Measurements from ENCODE around the gene NCK1. TPM values are rescaled to one million over a fixed set of nuclear protein-coding genes. Genes with fewer than 3 reads are reported as not detected.

The NCK1 gene
- total and polyA plus RNA-seq, 12 donors: 7.6 to 31.8 (median 21.0) TPM

DNA sequence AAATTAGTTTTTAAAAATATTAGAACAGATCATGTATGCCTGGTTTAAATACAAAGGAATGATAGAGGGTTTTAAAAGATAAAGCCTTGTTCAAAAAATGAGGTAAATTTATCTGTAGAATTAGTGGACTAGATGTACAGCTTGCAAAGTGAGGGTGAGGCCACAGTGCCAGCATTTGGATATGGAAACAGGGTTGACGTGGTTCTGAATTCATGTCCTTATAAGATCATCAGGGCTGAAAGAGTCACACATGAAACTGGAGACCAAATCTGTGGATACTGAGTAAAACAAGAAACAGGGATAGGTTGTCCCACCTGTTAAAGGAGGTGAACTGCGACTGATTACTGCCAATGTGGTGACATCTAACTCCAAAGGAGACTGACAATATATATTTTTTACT lies 46.3 kb downstream of the NCK1 start:
- Histone ChIP-seq H3K4me3 (no peak overlapping the region), H3K36me3 (peaks cover 0 to 4% (median 0%) of the 10 kb centered on the region in 9 donors), H3K27ac (no peak overlapping the region), H3K9me3 (peaks cover 0 to 37% (median 17%) of the 10 kb centered on the region in 11 donors), H3K4me1 (peaks cover 0 to 41% (median 12%) of the 10 kb centered on the region in 9 donors), H3K27me3 (no peaks in the 10 kb centered on the region)
- DNase-seq (no peak), ATAC-seq (no peak)
- intact Hi-C loops (cut with DNase I): no loop called here
- 95 to 97% methylated on average over 2 of the region's 2 CpGs for WGBS, 2 donors
- TF ChIP-seq, protein P1, sequence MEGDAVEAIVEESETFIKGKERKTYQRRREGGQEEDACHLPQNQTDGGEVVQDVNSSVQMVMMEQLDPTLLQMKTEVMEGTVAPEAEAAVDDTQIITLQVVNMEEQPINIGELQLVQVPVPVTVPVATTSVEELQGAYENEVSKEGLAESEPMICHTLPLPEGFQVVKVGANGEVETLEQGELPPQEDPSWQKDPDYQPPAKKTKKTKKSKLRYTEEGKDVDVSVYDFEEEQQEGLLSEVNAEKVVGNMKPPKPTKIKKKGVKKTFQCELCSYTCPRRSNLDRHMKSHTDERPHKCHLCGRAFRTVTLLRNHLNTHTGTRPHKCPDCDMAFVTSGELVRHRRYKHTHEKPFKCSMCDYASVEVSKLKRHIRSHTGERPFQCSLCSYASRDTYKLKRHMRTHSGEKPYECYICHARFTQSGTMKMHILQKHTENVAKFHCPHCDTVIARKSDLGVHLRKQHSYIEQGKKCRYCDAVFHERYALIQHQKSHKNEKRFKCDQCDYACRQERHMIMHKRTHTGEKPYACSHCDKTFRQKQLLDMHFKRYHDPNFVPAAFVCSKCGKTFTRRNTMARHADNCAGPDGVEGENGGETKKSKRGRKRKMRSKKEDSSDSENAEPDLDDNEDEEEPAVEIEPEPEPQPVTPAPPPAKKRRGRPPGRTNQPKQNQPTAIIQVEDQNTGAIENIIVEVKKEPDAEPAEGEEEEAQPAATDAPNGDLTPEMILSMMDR (IDR thresholded peaks at IDR 0.05): no peak

DNA sequence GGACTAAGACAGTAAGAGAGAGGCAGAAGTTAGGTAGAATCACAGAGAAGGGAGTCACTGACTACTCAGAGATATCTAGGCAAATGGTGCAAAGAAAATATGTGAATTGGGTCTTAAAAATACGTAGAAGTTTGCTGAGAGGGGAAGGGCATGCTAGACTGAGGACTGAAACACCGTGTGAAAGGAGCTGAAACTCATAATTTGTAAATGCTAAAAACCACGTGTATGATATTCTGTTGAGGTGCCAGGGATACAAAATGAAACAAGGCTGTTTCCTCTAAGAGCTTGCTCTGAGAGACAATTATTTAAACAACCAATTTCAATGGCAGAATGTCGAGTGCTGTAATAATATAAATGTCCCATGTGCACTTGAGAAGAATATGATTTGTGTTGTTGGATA lies 47.2 kb downstream of the NCK1 start:
- H3K27ac ChIP-seq: peak overlapping the region in 1 of 10 donors; percentile 40

DNA sequence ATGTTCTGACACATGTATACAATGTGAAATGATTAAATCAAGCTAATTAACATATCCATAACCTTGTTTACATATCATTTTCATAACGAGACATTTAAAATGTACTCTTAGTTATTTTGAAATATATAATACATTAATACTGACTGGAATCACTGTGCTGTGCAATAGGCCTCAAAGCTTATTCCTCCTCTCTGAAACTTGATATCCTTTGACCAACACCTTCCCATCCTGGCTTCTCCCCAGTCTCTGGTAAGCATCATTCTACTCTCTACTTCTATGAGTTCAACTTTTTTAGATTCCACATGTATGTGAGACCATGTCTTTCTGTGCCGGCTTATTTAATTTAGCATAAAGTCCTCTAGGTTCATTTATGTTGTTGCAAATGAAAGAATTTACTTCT lies 48.7 kb downstream of the NCK1 start:
- intact Hi-C loops (cut with DNase I): no loop called here
- TF ChIP-seq, protein P1 (IDR thresholded peaks at IDR 0.05): no peak
- H3K9me3 ChIP-seq: peaks cover 0 to 16% (median 5%) of the 10 kb centered on the region in 11 donors
- H3K4me1 ChIP-seq: peaks cover 0 to 49% (median 20%) of the 10 kb centered on the region in 9 donors
- no peaks in the 10 kb centered on the region for H3K27me3 ChIP-seq
- no peak overlapping the region for H3K4me3 ChIP-seq
- no peaks in the 10 kb centered on the region for H3K36me3 ChIP-seq
- WGBS, 2 donors: 90 to 98% methylated on average over 2 of the region's 2 CpGs
- no peak overlapping the region for H3K27ac ChIP-seq
- DNase-seq: no peak
- no peak for ATAC-seq

More for the DNA sequence above, 47.2 kb downstream of the NCK1 start:
- ATAC-seq (peak in 1 of 8 donors; percentile 21), DNase-seq (no peak)
- WGBS, 2 donors: 65 to 73% methylated on average over 4 of the region's 4 CpGs
- TF ChIP-seq, protein P1 (IDR thresholded peaks at IDR 0.05): no peak
- H3K4me3 ChIP-seq: no peak overlapping the region
- H3K27me3 ChIP-seq: no peaks in the 10 kb centered on the region
- peaks cover 0 to 41% (median 12%) of the 10 kb centered on the region in 9 donors for H3K4me1 ChIP-seq
- peaks cover 0 to under 1% (median 0%) of the 10 kb centered on the region in 9 donors for H3K36me3 ChIP-seq
- intact Hi-C loops (cut with DNase I): no loop called here
- peaks cover 0 to 28% (median 11%) of the 10 kb centered on the region in 11 donors for H3K9me3 ChIP-seq

DNA sequence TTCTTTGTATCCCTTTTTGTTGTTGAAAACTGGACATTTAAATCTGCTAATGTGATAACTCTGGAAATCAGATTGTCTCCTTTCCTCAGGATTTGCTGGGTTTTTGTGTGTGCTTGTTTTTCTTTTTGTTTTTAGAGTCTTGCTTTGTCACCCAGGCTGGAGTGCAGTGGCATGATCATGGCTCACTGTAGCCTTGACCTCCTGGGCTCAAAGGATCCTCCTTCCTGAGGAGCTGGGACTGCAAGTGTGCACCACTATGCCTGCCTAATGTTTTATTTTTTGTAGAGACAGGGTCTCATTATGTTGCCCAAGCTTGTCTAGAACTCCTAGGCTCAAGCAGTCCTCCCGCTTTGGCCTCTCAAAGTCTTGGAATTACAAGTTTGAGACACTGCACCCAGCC lies 51.2 kb downstream of the NCK1 start:
- Histone ChIP-seq H3K27ac (no peak overlapping the region), H3K27me3 (no peaks in the 10 kb centered on the region), H3K4me1 (peaks cover 0 to 49% (median 34%) of the 10 kb centered on the region in 9 donors), H3K36me3 (no peaks in the 10 kb centered on the region), H3K4me3 (no peak overlapping the region), H3K9me3 (peaks cover 0 to 16% (median 5%) of the 10 kb centered on the region in 11 donors)
- WGBS, 2 donors: 100% methylated on average over 1 of the region's 1 CpG
- intact Hi-C loops (cut with DNase I): no loop called here
- DNase-seq: no peak
- no peak for ATAC-seq
- TF ChIP-seq, protein P1 (IDR thresholded peaks at IDR 0.05): no peak

All from heart right ventricle (tissue), 16 donors.